GM19099 (cell line): Measurements from ENCODE around the gene USP17L13.
"Not testable (repeated sequence)": the region's sequence is repeated elsewhere in the genome, so short reads cannot be mapped to it uniquely, and the experiment has no call there.

ENCODE experiments used
- POLR2A ChIP-seq: IDR thresholded peaks from 3 replicates; pipeline ENCODE4 v1.6.1; 2011; ENCODE audit warnings: low read depth; ENCODE audit not compliant: insufficient read length; ENCODE audit errors: extremely low read depth

The USP17L13 gene, protein sequence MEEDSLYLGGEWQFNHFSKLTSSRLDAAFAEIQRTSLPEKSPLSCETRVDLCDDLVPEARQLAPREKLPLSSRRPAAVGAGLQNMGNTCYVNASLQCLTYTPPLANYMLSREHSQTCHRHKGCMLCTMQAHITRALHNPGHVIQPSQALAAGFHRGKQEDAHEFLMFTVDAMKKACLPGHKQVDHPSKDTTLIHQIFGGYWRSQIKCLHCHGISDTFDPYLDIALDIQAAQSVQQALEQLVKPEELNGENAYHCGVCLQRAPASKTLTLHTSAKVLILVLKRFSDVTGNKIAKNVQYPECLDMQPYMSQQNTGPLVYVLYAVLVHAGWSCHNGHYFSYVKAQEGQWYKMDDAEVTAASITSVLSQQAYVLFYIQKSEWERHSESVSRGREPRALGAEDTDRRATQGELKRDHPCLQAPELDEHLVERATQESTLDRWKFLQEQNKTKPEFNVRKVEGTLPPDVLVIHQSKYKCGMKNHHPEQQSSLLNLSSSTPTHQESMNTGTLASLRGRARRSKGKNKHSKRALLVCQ

DNA sequence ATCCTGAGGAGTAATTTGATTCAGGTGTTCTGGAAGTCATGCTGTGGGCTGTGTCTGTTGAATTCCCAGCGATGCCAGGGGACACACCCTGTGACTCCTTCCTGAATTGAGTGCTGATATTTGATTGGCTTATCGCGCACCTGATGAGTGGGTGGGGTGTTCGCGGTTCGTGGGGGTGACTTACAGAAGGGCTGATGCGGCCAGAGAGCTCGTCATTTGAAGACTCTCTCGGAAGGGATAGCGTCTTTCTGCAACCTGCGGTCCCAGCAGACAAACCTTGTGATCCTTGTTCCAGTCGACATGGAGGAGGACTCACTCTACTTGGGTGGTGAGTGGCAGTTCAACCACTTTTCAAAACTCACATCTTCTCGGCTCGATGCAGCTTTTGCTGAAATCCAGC lies at the start of gene USP17L13:
TSS of gene USP17L13 (plus strand) at position 301 of the 400 bp plus-strand sequence. CDS start at position 301, 0 bp downstream.
- not testable (repeated sequence) for TF ChIP-seq POLR2A

DNA sequence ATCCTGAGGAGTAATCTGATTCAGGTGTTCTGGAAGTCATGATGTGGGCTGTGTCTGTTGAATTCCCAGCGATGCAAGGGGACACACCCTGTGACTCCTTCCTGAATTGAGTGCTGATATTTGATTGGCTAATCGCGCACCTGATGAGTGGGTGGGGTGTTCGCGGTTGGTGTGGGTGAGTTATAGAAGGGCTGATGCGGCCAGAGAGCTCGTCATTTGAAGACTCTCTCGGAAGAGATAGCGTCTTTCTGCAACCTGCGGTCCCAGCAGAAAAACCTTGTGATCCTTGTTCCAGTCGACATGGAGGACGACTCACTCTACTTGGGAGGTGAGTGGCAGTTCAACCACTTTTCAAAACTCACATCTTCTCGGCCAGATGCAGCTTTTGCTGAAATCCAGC lies 14.3 kb upstream of the USP17L13 start, which contains the start of gene USP17L10:
TSS of gene USP17L10 (plus strand) at position 301 of the 400 bp plus-strand sequence. CDS start at position 301, 0 bp downstream.
- TF ChIP-seq POLR2A = not testable (repeated sequence)

DNA sequence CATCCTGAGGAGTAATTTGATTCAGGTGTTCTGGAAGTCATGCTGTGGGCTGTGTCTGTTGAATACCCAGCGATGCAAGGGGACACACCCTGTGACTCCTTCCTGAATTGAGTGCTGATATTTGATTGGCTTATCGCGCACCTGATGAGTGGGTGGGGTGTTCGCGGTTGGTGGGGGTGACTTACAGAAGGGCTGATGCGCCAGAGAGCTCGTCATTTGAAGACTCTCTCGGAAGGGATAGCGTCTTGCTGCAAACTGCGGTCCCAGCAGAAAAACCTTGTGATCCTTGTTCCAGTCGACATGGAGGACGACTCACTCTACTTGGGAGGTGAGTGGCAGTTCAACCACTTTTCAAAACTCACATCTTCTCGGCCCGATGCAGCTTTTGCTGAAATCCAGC lies 9.6 kb upstream of the USP17L13 start, which contains the start of gene USP17L11:
TSS of gene USP17L11 (plus strand) at position 301 of the 400 bp plus-strand sequence. CDS start at position 301, 0 bp downstream.
- TF ChIP-seq POLR2A = not testable (repeated sequence)

DNA sequence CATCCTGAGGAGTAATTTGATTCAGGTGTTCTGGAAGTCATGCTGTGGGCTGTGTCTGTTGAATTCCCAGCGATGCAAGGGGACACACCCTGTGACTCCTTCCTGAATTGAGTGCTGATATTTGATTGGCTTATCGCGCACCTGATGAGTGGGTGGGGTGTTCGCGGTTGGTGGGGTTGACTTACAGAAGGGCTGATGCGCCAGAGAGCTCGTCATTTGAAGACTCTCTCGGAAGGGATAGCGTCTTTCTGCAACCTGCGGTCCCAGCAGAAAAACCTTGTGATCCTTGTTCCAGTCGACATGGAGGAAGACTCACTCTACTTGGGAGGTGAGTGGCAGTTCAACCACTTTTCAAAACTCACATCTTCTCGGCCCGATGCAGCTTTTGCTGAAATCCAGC lies 4.8 kb upstream of the USP17L13 start, which contains the start of gene USP17L12:
TSS of gene USP17L12 (plus strand) at position 301 of the 400 bp plus-strand sequence. CDS start at position 301, 0 bp downstream.
- not testable (repeated sequence) for TF ChIP-seq POLR2A

DNA sequence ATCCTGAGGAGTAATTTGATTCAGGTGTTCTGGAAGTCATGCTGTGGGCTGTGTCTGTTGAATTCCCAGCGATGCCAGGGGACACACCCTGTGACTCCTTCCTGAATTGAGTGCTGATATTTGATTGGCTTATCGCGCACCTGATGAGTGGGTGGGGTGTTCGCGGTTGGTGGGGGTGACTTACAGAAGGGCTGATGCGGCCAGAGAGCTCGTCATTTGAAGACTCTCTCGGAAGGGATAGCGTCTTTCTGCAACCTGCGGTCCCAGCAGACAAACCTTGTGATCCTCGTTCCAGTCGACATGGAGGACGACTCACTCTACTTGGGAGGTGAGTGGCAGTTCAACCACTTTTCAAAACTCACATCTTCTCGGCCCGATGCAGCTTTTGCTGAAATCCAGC lies 9.4 kb downstream of the USP17L13 start, which contains the start of gene USP17L15:
TSS of gene USP17L15 (plus strand) at position 301 of the 400 bp plus-strand sequence. CDS start at position 301, 0 bp downstream.
- not testable (repeated sequence) for TF ChIP-seq POLR2A

DNA sequence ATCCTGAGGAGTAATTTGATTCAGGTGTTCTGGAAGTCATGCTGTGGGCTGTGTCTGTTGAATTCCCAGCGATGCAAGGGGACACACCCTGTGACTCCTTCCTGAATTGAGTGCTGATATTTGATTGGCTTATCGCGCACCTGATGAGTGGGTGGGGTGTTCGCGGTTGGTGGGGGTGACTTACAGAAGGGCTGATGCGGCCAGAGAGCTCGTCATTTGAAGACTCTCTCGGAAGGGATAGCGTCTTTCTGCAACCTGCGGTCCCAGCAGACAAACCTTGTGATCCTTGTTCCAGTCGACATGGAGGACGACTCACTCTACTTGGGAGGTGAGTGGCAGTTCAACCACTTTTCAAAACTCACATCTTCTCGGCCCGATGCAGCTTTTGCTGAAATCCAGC lies 18.9 kb downstream of the USP17L13 start, which contains the start of gene USP17L17:
TSS of gene USP17L17 (plus strand) at position 301 of the 400 bp plus-strand sequence. CDS start at position 301, 0 bp downstream.
- not testable (repeated sequence) for TF ChIP-seq POLR2A

DNA sequence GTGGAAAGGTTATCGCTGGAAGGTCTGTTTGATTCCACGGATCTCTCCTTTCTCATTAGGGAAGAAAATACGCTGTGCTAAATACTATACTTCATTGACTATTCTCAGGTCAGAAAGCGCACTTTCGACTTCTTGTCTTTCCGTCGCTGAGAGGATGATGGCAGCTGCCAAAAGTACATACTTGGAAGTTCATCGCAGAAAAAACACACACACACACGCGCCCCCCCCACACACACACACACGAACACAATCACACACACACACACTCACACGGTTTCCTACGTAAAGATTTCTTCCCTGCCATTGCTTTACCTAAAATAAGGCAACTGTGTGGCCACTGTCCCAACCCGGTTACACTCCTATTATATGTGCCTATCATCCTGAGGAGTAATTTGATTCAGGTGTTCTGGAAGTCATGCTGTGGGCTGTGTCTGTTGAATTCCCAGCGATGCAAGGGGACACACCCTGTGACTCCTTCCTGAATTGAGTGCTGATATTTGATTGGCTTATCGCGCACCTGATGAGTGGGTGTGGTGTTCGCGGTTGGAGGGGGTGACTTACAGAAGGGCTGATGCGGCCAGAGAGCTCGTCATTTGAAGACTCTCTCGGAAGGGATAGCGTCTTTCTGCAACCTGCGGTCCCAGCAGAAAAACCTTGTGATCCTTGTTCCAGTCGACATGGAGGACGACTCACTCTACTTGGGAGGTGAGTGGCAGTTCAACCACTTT lies 23.4 kb downstream of the USP17L13 start, which contains the start of gene USP17L18:
TSS of gene USP17L18 (plus strand) at position 678 of the 728 bp plus-strand sequence. CDS start at position 678, 0 bp downstream.
- TF ChIP-seq POLR2A = not testable (repeated sequence)

DNA sequence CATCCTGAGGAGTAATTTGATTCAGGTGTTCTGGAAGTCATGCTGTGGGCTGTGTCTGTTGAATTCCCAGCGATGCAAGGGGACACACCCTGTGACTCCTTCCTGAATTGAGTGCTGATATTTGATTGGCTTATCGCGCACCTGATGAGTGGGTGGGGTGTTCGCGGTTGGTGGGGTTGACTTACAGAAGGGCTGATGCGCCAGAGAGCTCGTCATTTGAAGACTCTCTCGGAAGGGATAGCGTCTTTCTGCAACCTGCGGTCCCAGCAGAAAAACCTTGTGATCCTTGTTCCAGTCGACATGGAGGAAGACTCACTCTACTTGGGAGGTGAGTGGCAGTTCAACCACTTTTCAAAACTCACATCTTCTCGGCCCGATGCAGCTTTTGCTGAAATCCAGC lies 28.4 kb downstream of the USP17L13 start, which contains the start of gene USP17L19:
TSS of gene USP17L19 (plus strand) at position 301 of the 400 bp plus-strand sequence. CDS start at position 301, 0 bp downstream.
- not testable (repeated sequence) for TF ChIP-seq POLR2A

DNA sequence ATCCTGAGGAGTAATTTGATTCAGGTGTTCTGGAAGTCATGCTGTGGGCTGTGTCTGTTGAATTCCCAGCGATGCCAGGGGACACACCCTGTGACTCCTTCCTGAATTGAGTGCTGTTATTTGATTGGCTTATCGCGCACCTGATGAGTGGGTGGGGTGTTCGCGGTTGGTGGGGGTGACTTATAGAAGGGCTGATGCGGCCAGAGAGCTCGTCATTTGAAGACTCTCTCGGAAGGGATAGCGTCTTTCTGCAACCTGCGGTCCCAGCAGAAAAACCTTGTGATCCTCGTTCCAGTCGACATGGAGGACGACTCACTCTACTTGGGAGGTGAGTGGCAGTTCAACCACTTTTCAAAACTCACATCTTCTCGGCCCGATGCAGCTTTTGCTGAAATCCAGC lies 33.1 kb downstream of the USP17L13 start, which contains the start of gene USP17L20:
TSS of gene USP17L20 (plus strand) at position 301 of the 400 bp plus-strand sequence. CDS start at position 301, 0 bp downstream.
- TF ChIP-seq POLR2A = not testable (repeated sequence)

DNA sequence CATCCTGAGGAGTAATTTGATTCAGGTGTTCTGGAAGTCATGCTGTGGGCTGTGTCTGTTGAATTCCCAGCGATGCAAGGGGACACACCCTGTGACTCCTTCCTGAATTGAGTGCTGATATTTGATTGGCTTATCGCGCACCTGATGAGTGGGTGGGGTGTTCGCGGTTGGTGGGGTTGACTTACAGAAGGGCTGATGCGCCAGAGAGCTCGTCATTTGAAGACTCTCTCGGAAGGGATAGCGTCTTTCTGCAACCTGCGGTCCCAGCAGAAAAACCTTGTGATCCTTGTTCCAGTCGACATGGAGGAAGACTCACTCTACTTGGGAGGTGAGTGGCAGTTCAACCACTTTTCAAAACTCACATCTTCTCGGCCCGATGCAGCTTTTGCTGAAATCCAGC lies 37.9 kb downstream of the USP17L13 start, which contains the start of gene USP17L21:
TSS of gene USP17L21 (plus strand) at position 301 of the 400 bp plus-strand sequence. CDS start at position 301, 0 bp downstream.
- not testable (repeated sequence) for TF ChIP-seq POLR2A

DNA sequence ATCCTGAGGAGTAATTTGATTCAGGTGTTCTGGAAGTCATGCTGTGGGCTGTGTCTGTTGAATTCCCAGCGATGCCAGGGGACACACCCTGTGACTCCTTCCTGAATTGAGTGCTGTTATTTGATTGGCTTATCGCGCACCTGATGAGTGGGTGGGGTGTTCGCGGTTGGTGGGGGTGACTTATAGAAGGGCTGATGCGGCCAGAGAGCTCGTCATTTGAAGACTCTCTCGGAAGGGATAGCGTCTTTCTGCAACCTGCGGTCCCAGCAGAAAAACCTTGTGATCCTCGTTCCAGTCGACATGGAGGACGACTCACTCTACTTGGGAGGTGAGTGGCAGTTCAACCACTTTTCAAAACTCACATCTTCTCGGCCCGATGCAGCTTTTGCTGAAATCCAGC lies 42.6 kb downstream of the USP17L13 start, which contains the start of gene USP17L22:
TSS of gene USP17L22 (plus strand) at position 301 of the 400 bp plus-strand sequence. CDS start at position 301, 0 bp downstream.
- not testable (repeated sequence) for TF ChIP-seq POLR2A
